Endothelial cell of umbilical vein (primary cell): ENCODE results near the gene SOX13.

Source experiments
- CTCF ChIP-seq, 2 donors: IDR thresholded peaks; 1 replicate in 1 of 2; 2 replicates in 1 of 2; pipeline ENCODE4 v1.5.1; 2011; ENCODE audit warnings: low read length in 2 of 2, mild to moderate bottlenecking in 2 of 2, moderate library complexity in 2 of 2, control low read depth in 1 of 2, inconsistent platforms in 1 of 2, low read depth in 1 of 2; ENCODE audit not compliant: insufficient read depth in 1 of 2; ENCODE audit errors: extremely low read depth in 1 of 2
- MYC ChIP-seq: IDR thresholded peaks from one replicate; pipeline ENCODE4 v1.6.1; 2011; ENCODE audit warnings: mild to moderate bottlenecking, low read depth, low read length
- POLR2A ChIP-seq: IDR thresholded peaks from 2 replicates; pipeline ENCODE4 v1.6.1; 2012; ENCODE audit warnings: low read depth, mild to moderate bottlenecking, control low read depth, low read length

- TF ChIP-seq POLR2A: no peak
- TF ChIP-seq CTCF (IDR thresholded peaks at IDR 0.05; ENCODE audit: extremely low read depth in 1 of 2, insufficient read depth in 1 of 2, low read depth in 1 of 2, low read length in 2 of 2): no peak
- no peak for TF ChIP-seq MYC
These were observed 52.9 kb downstream of the SOX13 start for GRCh38 chr1:204125759-204126351.
